ENCODE measurements around the gene ZNF771.

DNA sequence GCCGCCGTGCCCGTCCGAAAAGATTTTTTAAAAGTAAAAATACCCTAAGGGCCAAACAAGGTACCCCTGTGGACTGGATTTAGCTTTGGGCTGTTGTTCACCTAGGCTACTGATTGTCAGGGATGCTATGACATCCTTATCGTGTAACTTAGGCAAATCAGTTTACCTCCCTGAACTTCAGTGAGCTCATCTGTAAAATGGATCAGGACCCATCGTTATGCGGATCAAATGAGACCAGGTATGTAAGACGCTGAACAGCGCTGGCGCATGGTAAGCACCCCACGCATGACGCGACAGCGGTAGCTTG is 658 bp upstream of the ZNF771 start:
- TF ChIP-seq CTCF (IDR thresholded peaks at IDR 0.05) = no peak
- no peak for TF ChIP-seq POLR2AphosphoS5 (IDR thresholded peaks at IDR 0.05)
- TF ChIP-seq POLR2A (IDR thresholded peaks at IDR 0.05; ENCODE audit: low read depth) = no peak
